ENCODE results near the gene MSMB.
"Not testable (repeated sequence)": the region's sequence is repeated elsewhere in the genome, so short reads cannot be mapped to it uniquely, and the experiment has no call there.

The MSMB gene

GRCh38 chr10:45983538-45984186 lies 62.4 kb downstream of the MSMB start:
- H3K27me3 ChIP-seq (ENCODE audit: control insufficient read depth, insufficient read depth, low read length); H3K36me3 ChIP-seq (ENCODE audit: control insufficient read depth, insufficient read depth, low read length); H3K27ac ChIP-seq (ENCODE audit: low read depth, low read length); H3K4me1 ChIP-seq (ENCODE audit: control insufficient read depth, insufficient read depth, low read length); H3K9ac ChIP-seq (ENCODE audit: low read length); H3K4me3 ChIP-seq (ENCODE audit: low read length): not testable (repeated sequence)

All from rectal smooth muscle tissue (tissue), 1 donor.